ENCODE data around the gene CA11.

Gene CA11

DNA sequence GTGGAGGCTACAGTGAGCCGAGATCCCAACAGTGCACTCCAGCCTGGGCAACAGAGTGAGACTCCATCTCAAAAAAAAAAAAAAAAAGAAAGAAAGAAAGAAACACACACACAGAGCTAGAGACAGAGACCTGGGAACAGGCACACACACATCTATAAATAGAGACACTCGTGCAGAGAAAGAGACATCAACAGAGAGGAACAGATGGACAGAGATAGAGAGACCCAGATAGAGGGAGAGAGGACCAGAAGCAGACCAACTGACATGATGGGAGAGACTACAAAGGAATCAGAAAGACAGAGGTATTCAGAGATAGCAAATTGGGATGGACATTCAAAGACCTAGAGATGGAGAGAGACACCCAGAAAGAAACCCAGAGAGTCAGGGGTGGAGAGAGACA, 2.1 kb upstream of the CA11 start:
- no peak overlapping the region for H3K4me3 ChIP-seq (ENCODE audit: low read depth, low read length)
- DNase-seq (ENCODE audit: low read depth), result no peak
- TF ChIP-seq, protein P1, sequence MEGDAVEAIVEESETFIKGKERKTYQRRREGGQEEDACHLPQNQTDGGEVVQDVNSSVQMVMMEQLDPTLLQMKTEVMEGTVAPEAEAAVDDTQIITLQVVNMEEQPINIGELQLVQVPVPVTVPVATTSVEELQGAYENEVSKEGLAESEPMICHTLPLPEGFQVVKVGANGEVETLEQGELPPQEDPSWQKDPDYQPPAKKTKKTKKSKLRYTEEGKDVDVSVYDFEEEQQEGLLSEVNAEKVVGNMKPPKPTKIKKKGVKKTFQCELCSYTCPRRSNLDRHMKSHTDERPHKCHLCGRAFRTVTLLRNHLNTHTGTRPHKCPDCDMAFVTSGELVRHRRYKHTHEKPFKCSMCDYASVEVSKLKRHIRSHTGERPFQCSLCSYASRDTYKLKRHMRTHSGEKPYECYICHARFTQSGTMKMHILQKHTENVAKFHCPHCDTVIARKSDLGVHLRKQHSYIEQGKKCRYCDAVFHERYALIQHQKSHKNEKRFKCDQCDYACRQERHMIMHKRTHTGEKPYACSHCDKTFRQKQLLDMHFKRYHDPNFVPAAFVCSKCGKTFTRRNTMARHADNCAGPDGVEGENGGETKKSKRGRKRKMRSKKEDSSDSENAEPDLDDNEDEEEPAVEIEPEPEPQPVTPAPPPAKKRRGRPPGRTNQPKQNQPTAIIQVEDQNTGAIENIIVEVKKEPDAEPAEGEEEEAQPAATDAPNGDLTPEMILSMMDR (conservative IDR thresholded peaks at IDR 0.05; ENCODE audit: low read depth, low read length), result no peak

GRCh38 chr19:48646722-48647216, 782 bp upstream of the CA11 start:
- H3K4me3 ChIP-seq (ENCODE audit: low read depth, low read length), result peak overlapping the region; percentile 62
- DNase-seq (ENCODE audit: low read depth), result no peak
- TF ChIP-seq, protein P1 (conservative IDR thresholded peaks at IDR 0.05; ENCODE audit: low read depth, low read length), result no peak

GRCh38 chr19:48645620-48646000, 377 bp downstream of the CA11 start:
- TF ChIP-seq, protein P1 (conservative IDR thresholded peaks at IDR 0.05; ENCODE audit: low read depth, low read length), result no peak
- DNase-seq (ENCODE audit: low read depth), result no peak
- peak overlapping the region; percentile 62 for H3K4me3 ChIP-seq (ENCODE audit: low read depth, low read length)

DNA sequence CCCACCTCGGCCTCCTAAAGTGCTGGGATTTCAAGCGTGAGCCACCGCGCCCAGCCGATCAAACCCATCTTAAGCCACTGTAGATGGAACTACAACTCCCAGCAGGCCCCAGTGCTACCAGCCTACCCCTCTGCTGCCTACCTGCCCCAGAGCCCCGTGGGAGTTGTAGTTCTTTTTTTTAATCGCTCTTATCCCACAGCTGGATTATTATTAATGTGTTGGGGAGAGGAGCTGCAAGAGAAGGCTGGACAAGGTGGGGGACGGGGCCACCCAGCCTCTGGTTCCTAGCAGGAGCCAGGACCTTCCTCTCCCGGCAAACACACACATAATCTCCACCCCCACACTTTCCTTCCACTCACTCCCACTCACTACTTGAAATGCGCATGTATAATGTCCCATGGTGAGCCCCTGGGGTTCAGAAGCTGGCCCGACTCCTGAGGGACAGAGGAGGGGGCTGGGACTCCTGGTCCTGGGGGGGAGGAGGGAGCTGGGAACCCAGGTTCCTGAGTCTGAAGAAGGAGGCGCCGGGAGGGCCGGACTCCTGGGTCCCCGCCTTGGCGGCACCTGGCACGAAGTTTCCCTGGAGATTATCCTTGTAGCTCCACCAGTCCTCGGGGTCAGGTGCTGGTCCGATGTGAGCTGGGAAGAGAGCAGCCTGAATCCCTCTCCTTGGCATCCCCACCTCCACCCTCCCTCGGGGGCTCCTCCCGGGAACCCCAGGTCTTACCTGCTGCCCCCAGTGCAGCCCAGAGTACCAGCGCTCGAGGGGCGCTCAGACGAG, 958 bp downstream of the CA11 start:
- H3K4me3 ChIP-seq (ENCODE audit: low read depth, low read length), result peak overlapping the region; percentile 62
- TF ChIP-seq, protein P1 (conservative IDR thresholded peaks at IDR 0.05; ENCODE audit: low read depth, low read length), result no peak
- peak; percentile 90 for DNase-seq (ENCODE audit: low read depth)

- DNase-seq (ENCODE audit: low read depth), result no peak
- TF ChIP-seq, protein P1 (conservative IDR thresholded peaks at IDR 0.05; ENCODE audit: low read depth, low read length), result no peak
- peak overlapping the region; percentile 62 for H3K4me3 ChIP-seq (ENCODE audit: low read depth, low read length)
Measured at GRCh38 chr19:48644355-48644754, 1.6 kb downstream of the CA11 start.

DNA sequence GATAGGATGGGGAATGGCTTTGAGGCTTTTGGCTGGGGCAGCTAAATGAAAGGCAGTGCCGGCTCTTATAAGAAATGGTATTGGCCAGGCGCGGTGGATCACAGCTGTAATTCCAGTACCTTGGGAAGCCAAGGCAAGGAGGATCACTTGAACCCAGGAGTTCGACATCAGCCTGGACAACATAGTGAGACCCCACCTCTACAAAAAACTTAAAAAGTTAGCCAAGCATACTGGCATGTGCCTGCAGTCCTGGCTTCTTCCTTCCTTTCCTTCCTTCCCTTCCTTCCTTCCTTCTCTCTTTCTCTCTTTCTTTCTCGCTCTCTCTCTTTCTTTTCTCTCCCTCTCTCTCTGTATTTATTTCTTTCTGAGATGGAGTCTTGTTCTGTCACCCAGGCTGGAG, 3.1 kb downstream of the CA11 start:
- DNase-seq (ENCODE audit: low read depth), result no peak
- TF ChIP-seq, protein P1 (conservative IDR thresholded peaks at IDR 0.05; ENCODE audit: low read depth, low read length), result no peak
- no peak overlapping the region for H3K4me3 ChIP-seq (ENCODE audit: low read depth, low read length)

GRCh38 chr19:48641850-48642249, 4.1 kb downstream of the CA11 start:
- no peak for DNase-seq (ENCODE audit: low read depth)
- TF ChIP-seq, protein P1 (conservative IDR thresholded peaks at IDR 0.05; ENCODE audit: low read depth, low read length), result no peak
- H3K4me3 ChIP-seq (ENCODE audit: low read depth, low read length), result no peak overlapping the region

All from choroid plexus epithelial cell (primary cell).